Fibroblast of lung (primary cell): ENCODE measurements around the gene HES1. TPM values are rescaled to one million over a fixed set of nuclear protein-coding genes. Genes with fewer than 3 reads are reported as not detected.

Experiments used
- DNase-seq, 2 donors: peaks; one replicate each; pipeline versions ENCODE4 v3.0.0 to v3.0.0-alpha.2; 2010; ENCODE audit warnings: low read depth in 2 of 2
- H2AFZ ChIP-seq: 2 replicates; pipeline ENCODE4 v1.5.1; 2012; ENCODE audit warnings: low read length, control low read depth, inconsistent platforms
- H3K27ac ChIP-seq: 2 replicates; pipeline ENCODE4 v1.5.1; 2011; ENCODE audit warnings: low read length, control low read depth; ENCODE audit not compliant: insufficient read depth
- H3K27me3 ChIP-seq: 2 replicates; pipeline ENCODE4 v1.5.1; 2011; ENCODE audit warnings: mild to moderate bottlenecking, low read length; ENCODE audit not compliant: control insufficient read depth, insufficient read depth
- H3K36me3 ChIP-seq: 2 replicates; pipeline ENCODE4 v1.5.1; 2011; ENCODE audit warnings: low read length; ENCODE audit not compliant: control insufficient read depth, insufficient read depth
- H3K4me1 ChIP-seq: 2 replicates; pipeline ENCODE4 v1.5.1; 2011; ENCODE audit warnings: low read length; ENCODE audit not compliant: control insufficient read depth, insufficient read depth; ENCODE audit errors: extremely low read depth
- H3K4me2 ChIP-seq: 2 replicates; pipeline ENCODE4 v1.5.1; 2011; ENCODE audit warnings: low read length, control low read depth; ENCODE audit not compliant: insufficient read depth; ENCODE audit errors: extremely low read depth
- H3K4me3 ChIP-seq, 4 experiments: fragments of 200-600 bp in 1 of 4; sonication (generic) in 1 of 4; replicated peaks in 1 of 4; 2 replicates each; pipeline ENCODE4 v1.5.1; 2011 to 2016; ENCODE audit warnings: low read length in 4 of 4, low read depth in 3 of 4, mild to moderate bottlenecking in 3 of 4, control low read depth in 2 of 4, inconsistent platforms in 1 of 4, mixed read lengths in 1 of 4; ENCODE audit not compliant: insufficient read depth in 1 of 4; ENCODE audit errors: control extremely low read depth in 1 of 4
- H3K79me2 ChIP-seq: 2 replicates; pipeline ENCODE4 v1.5.1; 2012; ENCODE audit warnings: mild to moderate bottlenecking, low read length, inconsistent platforms; ENCODE audit not compliant: control insufficient read depth, insufficient read depth
- H3K9ac ChIP-seq: 2 replicates; pipeline ENCODE4 v1.5.1; 2011; ENCODE audit warnings: mild to moderate bottlenecking, low read length, control low read depth; ENCODE audit not compliant: insufficient read depth
- H3K9me3 ChIP-seq: 2 replicates; pipeline ENCODE4 v1.5.1; 2012; ENCODE audit warnings: low read depth, low read length; ENCODE audit not compliant: control insufficient read depth, insufficient read depth
- H4K20me1 ChIP-seq: 2 replicates; pipeline ENCODE4 v1.5.1; 2011; ENCODE audit warnings: low read length; ENCODE audit not compliant: control insufficient read depth, insufficient read depth; ENCODE audit errors: extremely low read depth
- CTCF ChIP-seq, 2 donors: IDR thresholded peaks in 1 of 2; conservative IDR thresholded peaks in 1 of 2; 1 replicate in 1 of 2; 2 replicates in 1 of 2; pipeline ENCODE4 v1.5.1; 2011 to 2012; ENCODE audit warnings: low read length in 2 of 2, control low read depth in 1 of 2, inconsistent platforms in 1 of 2, low read depth in 1 of 2, mild to moderate bottlenecking in 1 of 2
- EZH2 ChIP-seq: IDR thresholded peaks from 2 replicates; pipeline ENCODE4 v1.5.1; 2012; ENCODE audit warnings: low read length, control low read depth, mild to moderate bottlenecking; ENCODE audit errors: missing control alignments
- polyA plus RNA-seq, 2 donors: library from polyadenylated mRNA; depleted of rRNA in 1 of 2; stranded (reverse) in 1 of 2; unstranded in 1 of 2; fragments of >200 nt; gene quantifications; 2 replicates each; pipeline ENCODE4 v1.2.1, GENCODE V29; 2011 to 2012; ENCODE audit warnings: missing spikeins in 1 of 2
- total RNA-seq: library from RNA; depleted of rRNA; stranded (reverse); fragments of >200 nt; gene quantifications from 2 replicates; pipeline ENCODE4 v1.2.1, GENCODE V29; 2014

HES1 gene
- total and polyA plus RNA-seq, 2 donors (not counting 1 experiment from before 2014, with no cell fraction given), result 0.17 to 1.2 TPM

GRCh38 chr3:194162817-194163584, 27.1 kb downstream of the HES1 start:
- no peaks in the 10 kb centered on the region for H4K20me1 ChIP-seq
- no peaks in the 10 kb centered on the region for H3K79me2 ChIP-seq
- H3K27me3 ChIP-seq, result peaks cover 23% of the 10 kb centered on the region
- no peak for TF ChIP-seq EZH2
- TF ChIP-seq CTCF (conservative IDR thresholded peaks at IDR 0.05 in 1 of 2, IDR thresholded peaks at IDR 0.05 in 1 of 2; ENCODE audit: low read depth in 1 of 2, low read length in 2 of 2), result no peak
- H3K9me3 ChIP-seq, result no peaks in the 10 kb centered on the region
- no peak overlapping the region for H3K27ac ChIP-seq
- no peaks in the 10 kb centered on the region for H3K4me1 ChIP-seq
- no peak overlapping the region for H3K4me3 ChIP-seq
- no peak overlapping the region for H3K4me2 ChIP-seq
- H2AFZ ChIP-seq, result no peak overlapping the region
- H3K9ac ChIP-seq, result no peak overlapping the region
- DNase-seq, result no peak
- no peaks in the 10 kb centered on the region for H3K36me3 ChIP-seq

- no peak overlapping the region for H2AFZ ChIP-seq
- no peaks in the 10 kb centered on the region for H3K79me2 ChIP-seq
- no peak overlapping the region for H3K4me3 ChIP-seq
- H3K27ac ChIP-seq, result no peak overlapping the region
- no peak overlapping the region for H3K9ac ChIP-seq
- peaks cover 27% of the 10 kb centered on the region for H3K27me3 ChIP-seq
- no peaks in the 10 kb centered on the region for H3K9me3 ChIP-seq
- no peak for DNase-seq
- TF ChIP-seq CTCF (conservative IDR thresholded peaks at IDR 0.05 in 1 of 2, IDR thresholded peaks at IDR 0.05 in 1 of 2; ENCODE audit: low read depth in 1 of 2, low read length in 2 of 2) (no peak), EZH2 (no peak)
- H3K36me3 ChIP-seq, result no peaks in the 10 kb centered on the region
- H3K4me2 ChIP-seq, result no peak overlapping the region
- no peaks in the 10 kb centered on the region for H3K4me1 ChIP-seq
- H4K20me1 ChIP-seq, result no peaks in the 10 kb centered on the region
Observed at GRCh38 chr3:194163697-194164096, 27.7 kb downstream of the HES1 start.

- Histone ChIP-seq H3K4me1 (no peaks in the 10 kb centered on the region), H4K20me1 (no peaks in the 10 kb centered on the region), H3K36me3 (no peaks in the 10 kb centered on the region), H3K4me3 (no peak overlapping the region), H3K4me2 (no peak overlapping the region), H3K27ac (no peak overlapping the region), H3K27me3 (peaks cover 27% of the 10 kb centered on the region), H3K9me3 (no peaks in the 10 kb centered on the region), H3K9ac (no peak overlapping the region), H2AFZ (no peak overlapping the region), H3K79me2 (no peaks in the 10 kb centered on the region)
- no peak for DNase-seq
- no peak for TF ChIP-seq CTCF (conservative IDR thresholded peaks at IDR 0.05 in 1 of 2, IDR thresholded peaks at IDR 0.05 in 1 of 2; ENCODE audit: low read depth in 1 of 2, low read length in 2 of 2)
- TF ChIP-seq EZH2, result no peak
Observed at GRCh38 chr3:194164861-194165260, 28.9 kb downstream of the HES1 start.
